Mesendoderm (in vitro differentiated cells): ENCODE data around the gene RNF150.

Experiments used
- DNase-seq: peaks from one replicate; pipeline ENCODE4 v3.0.0; 2013
- H2AK5ac ChIP-seq: 2 replicates; pipeline ENCODE4 v1.6.1; 2013; ENCODE audit warnings: low read length, inconsistent platforms
- H2BK120ac ChIP-seq: 2 replicates; pipeline ENCODE4 v1.6.1; 2013; ENCODE audit warnings: low read depth, mild to moderate bottlenecking, low read length, moderate library complexity, mixed read lengths
- H2BK15ac ChIP-seq: replicated peaks from 2 replicates; pipeline ENCODE4 v1.6.1; 2013; ENCODE audit warnings: low read depth, mild to moderate bottlenecking, moderate library complexity
- H2BK5ac ChIP-seq: 2 replicates; pipeline ENCODE4 v1.6.1; 2013; ENCODE audit warnings: low read length, inconsistent platforms
- H3K18ac ChIP-seq: 2 replicates; pipeline ENCODE4 v1.6.1; 2013; ENCODE audit warnings: mild to moderate bottlenecking, low read length, mixed read lengths
- H3K23ac ChIP-seq: one replicate; pipeline ENCODE4 v1.6.1; 2013; ENCODE audit warnings: low read length
- H3K27ac ChIP-seq: 2 replicates; pipeline ENCODE4 v1.5.1; 2013; ENCODE audit warnings: low read depth, mild to moderate bottlenecking, inconsistent platforms, low read length, moderate library complexity
- H3K27me3 ChIP-seq: 2 replicates; pipeline ENCODE4 v1.6.1; 2013; ENCODE audit warnings: low read length, control low read depth, mild to moderate bottlenecking, inconsistent platforms; ENCODE audit not compliant: insufficient read depth, poor library complexity
- H3K36me3 ChIP-seq: 2 replicates; pipeline ENCODE4 v1.6.1; 2013; ENCODE audit warnings: low read length, inconsistent platforms; ENCODE audit not compliant: control insufficient read depth, insufficient read depth
- H3K4ac ChIP-seq: one replicate; pipeline ENCODE4 v1.6.1; 2013; ENCODE audit warnings: low read depth, mild to moderate bottlenecking, low read length, moderate library complexity
- H3K4me1 ChIP-seq: 2 replicates; pipeline ENCODE4 v1.6.1; 2013; ENCODE audit warnings: low read depth, low read length, inconsistent platforms; ENCODE audit not compliant: control insufficient read depth
- H3K4me2 ChIP-seq: 2 replicates; pipeline ENCODE4 v1.6.1; 2013; ENCODE audit warnings: low read length
- H3K4me3 ChIP-seq: 2 replicates; pipeline ENCODE4 v1.5.1; 2013; ENCODE audit warnings: mild to moderate bottlenecking, low read length
- H3K56ac ChIP-seq: one replicate; pipeline ENCODE4 v1.6.1; 2013; ENCODE audit warnings: low read length
- H3K79me1 ChIP-seq: 2 replicates; pipeline ENCODE4 v1.6.1; 2013; ENCODE audit warnings: low read length, inconsistent platforms
- H3K79me2 ChIP-seq: 2 replicates; pipeline ENCODE4 v1.6.1; 2013; ENCODE audit warnings: mild to moderate bottlenecking, low read length; ENCODE audit not compliant: control insufficient read depth, insufficient read depth
- H3K9ac ChIP-seq: 2 replicates; pipeline ENCODE4 v1.6.1; 2013; ENCODE audit warnings: low read length, inconsistent platforms
- H4K5ac ChIP-seq: one replicate; pipeline ENCODE4 v1.6.1; 2013; ENCODE audit warnings: low read length
- H4K8ac ChIP-seq: one replicate; pipeline ENCODE4 v1.6.1; 2013; ENCODE audit warnings: low read depth, mild to moderate bottlenecking, control low read depth, low read length, moderate library complexity
- WGBS: extraction: QIAGEN DNeasy Blood & Tissue Kit; methylation state at CpG from one replicate; pipeline ENCODE4 v1.1.7; 2013; ENCODE audit warnings: low lambda C conversion rate, missing lambda C conversion rate; ENCODE audit not compliant: insufficient coverage; ENCODE audit errors: extremely low coverage; 5-methylcytosine and 5-hydroxymethylcytosine counted together

The RNF150 gene

DNA sequence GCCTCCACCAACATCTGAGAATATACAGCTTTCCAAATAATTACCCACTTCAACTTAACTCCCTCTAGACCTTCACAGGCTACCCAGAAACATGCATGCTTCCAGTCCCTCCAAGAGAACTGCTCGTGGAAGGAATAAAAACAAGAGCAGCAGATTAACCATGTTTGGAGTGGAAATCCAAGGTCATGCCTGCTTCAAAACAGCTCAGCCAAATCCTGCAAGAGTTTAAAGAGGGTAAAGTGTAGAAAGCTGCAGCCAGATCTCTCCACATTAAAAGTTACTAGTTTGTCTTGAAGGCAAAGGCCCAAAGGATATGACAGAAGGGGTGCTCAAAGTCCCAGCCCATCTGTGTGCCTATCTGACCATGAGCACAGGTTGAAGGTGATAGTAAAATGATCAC, 139.3 kb downstream of the RNF150 start:
- H3K27me3 ChIP-seq, result no peaks in the 10 kb centered on the region
- no peak overlapping the region for H4K8ac ChIP-seq
- H3K27ac ChIP-seq, result no peak overlapping the region
- DNase-seq, result no peak
- no peak overlapping the region for H2BK120ac ChIP-seq
- no peak overlapping the region for H3K18ac ChIP-seq
- no peak overlapping the region for H3K9ac ChIP-seq
- no peak overlapping the region for H2BK15ac ChIP-seq
- no peaks in the 10 kb centered on the region for H3K79me2 ChIP-seq
- no peak overlapping the region for H3K4me3 ChIP-seq
- no peaks in the 10 kb centered on the region for H3K36me3 ChIP-seq
- no peaks in the 10 kb centered on the region for H3K79me1 ChIP-seq
- H3K23ac ChIP-seq, result no peak overlapping the region
- no peak overlapping the region for H3K4ac ChIP-seq
- no peak overlapping the region for H2BK5ac ChIP-seq
- H4K5ac ChIP-seq, result no peak overlapping the region
- no peaks in the 10 kb centered on the region for H3K4me1 ChIP-seq
- H2AK5ac ChIP-seq, result no peak overlapping the region
- no peak overlapping the region for H3K56ac ChIP-seq
- WGBS, result no CpG with 5 or more reads among the region's 1 CpG
- no peak overlapping the region for H3K4me2 ChIP-seq

GRCh38 chr4:140993370-140993769, 139.9 kb downstream of the RNF150 start:
- no peak overlapping the region for H3K23ac ChIP-seq
- no peak overlapping the region for H2BK15ac ChIP-seq
- no peaks in the 10 kb centered on the region for H3K79me2 ChIP-seq
- H3K4me1 ChIP-seq, result no peaks in the 10 kb centered on the region
- no peak overlapping the region for H3K56ac ChIP-seq
- H4K8ac ChIP-seq, result no peak overlapping the region
- no peak overlapping the region for H3K18ac ChIP-seq
- H3K27ac ChIP-seq, result no peak overlapping the region
- peak; percentile 16 for DNase-seq
- no CpG with 5 or more reads among the region's 4 CpGs for WGBS
- no peak overlapping the region for H2AK5ac ChIP-seq
- H3K36me3 ChIP-seq, result no peaks in the 10 kb centered on the region
- no peak overlapping the region for H4K5ac ChIP-seq
- H2BK120ac ChIP-seq, result no peak overlapping the region
- H3K79me1 ChIP-seq, result no peaks in the 10 kb centered on the region
- no peak overlapping the region for H3K4me2 ChIP-seq
- no peak overlapping the region for H3K4me3 ChIP-seq
- no peak overlapping the region for H3K9ac ChIP-seq
- no peak overlapping the region for H2BK5ac ChIP-seq
- no peak overlapping the region for H3K4ac ChIP-seq
- no peaks in the 10 kb centered on the region for H3K27me3 ChIP-seq

DNA sequence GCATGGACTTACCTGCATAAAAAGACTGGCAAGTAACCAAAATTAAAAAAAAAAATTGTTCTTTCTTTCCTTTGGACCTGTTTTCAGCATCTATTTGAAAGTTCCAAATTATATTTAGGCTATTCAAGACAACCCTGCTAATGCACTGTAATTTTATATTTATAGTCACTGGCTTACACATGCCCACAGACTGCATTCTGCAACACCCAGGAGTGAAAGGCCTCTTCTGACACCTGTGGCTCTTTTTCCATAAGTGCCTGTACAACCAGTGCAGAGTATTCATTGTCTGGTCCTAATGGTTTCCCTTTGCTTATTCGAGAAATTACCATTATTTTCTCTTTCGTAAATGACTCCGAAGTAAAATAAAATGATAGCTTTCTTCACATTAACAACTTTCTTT, 143.3 kb downstream of the RNF150 start:
- no peaks in the 10 kb centered on the region for H3K79me1 ChIP-seq
- 100% methylated on average over 2 of the region's 3 CpGs for WGBS
- H2BK120ac ChIP-seq, result no peak overlapping the region
- H3K18ac ChIP-seq, result no peak overlapping the region
- H3K27me3 ChIP-seq, result no peaks in the 10 kb centered on the region
- H4K8ac ChIP-seq, result no peak overlapping the region
- DNase-seq, result no peak
- H3K27ac ChIP-seq, result no peak overlapping the region
- no peak overlapping the region for H3K4ac ChIP-seq
- no peak overlapping the region for H2AK5ac ChIP-seq
- H3K36me3 ChIP-seq, result no peaks in the 10 kb centered on the region
- H3K4me3 ChIP-seq, result no peak overlapping the region
- no peak overlapping the region for H2BK15ac ChIP-seq
- H3K79me2 ChIP-seq, result no peaks in the 10 kb centered on the region
- no peak overlapping the region for H3K23ac ChIP-seq
- H3K4me1 ChIP-seq, result no peaks in the 10 kb centered on the region
- no peak overlapping the region for H2BK5ac ChIP-seq
- no peak overlapping the region for H3K56ac ChIP-seq
- H3K4me2 ChIP-seq, result no peak overlapping the region
- H4K5ac ChIP-seq, result no peak overlapping the region
- no peak overlapping the region for H3K9ac ChIP-seq

- Histone ChIP-seq H3K27me3 (no peaks in the 10 kb centered on the region), H3K79me1 (no peaks in the 10 kb centered on the region), H4K8ac (no peak overlapping the region), H2BK120ac (no peak overlapping the region), H3K36me3 (no peaks in the 10 kb centered on the region), H2BK15ac (no peak overlapping the region), H3K4me2 (no peak overlapping the region), H3K27ac (no peak overlapping the region), H3K23ac (no peak overlapping the region), H3K9ac (no peak overlapping the region), H3K4ac (no peak overlapping the region), H4K5ac (no peak overlapping the region), H2BK5ac (no peak overlapping the region), H3K4me3 (no peak overlapping the region), H3K79me2 (no peaks in the 10 kb centered on the region), H3K4me1 (no peaks in the 10 kb centered on the region), H2AK5ac (no peak overlapping the region), H3K56ac (no peak overlapping the region), H3K18ac (no peak overlapping the region)
- DNase-seq, result no peak
- WGBS, result no CpG with 5 or more reads among the region's 5 CpGs
Measured at GRCh38 chr4:140986045-140986444, 147.2 kb downstream of the RNF150 start.

GRCh38 chr4:140982613-140983340, 150.5 kb downstream of the RNF150 start:
- DNase-seq, result no peak
- no peak overlapping the region for H4K8ac ChIP-seq

More at GRCh38 chr4:140982613-140983340, 150.5 kb downstream of the RNF150 start:
- Histone ChIP-seq H3K4me2 (no peak overlapping the region), H3K27me3 (no peaks in the 10 kb centered on the region), H3K79me2 (no peaks in the 10 kb centered on the region), H2BK5ac (no peak overlapping the region), H3K4ac (no peak overlapping the region), H3K23ac (no peak overlapping the region), H3K27ac (no peak overlapping the region), H3K4me3 (no peak overlapping the region), H3K9ac (no peak overlapping the region), H3K36me3 (no peaks in the 10 kb centered on the region), H4K5ac (no peak overlapping the region), H2BK120ac (no peak overlapping the region), H3K56ac (no peak overlapping the region), H3K18ac (no peak overlapping the region), H3K4me1 (no peaks in the 10 kb centered on the region), H3K79me1 (no peaks in the 10 kb centered on the region), H2AK5ac (no peak overlapping the region), H2BK15ac (no peak overlapping the region)
- no CpG with 5 or more reads among the region's 5 CpGs for WGBS
